Measurements from ENCODE around the gene REEP1. TPM values are rescaled to one million over a fixed set of nuclear protein-coding genes. Genes with fewer than 3 reads are reported as not detected.

The REEP1 gene
- total and polyA plus RNA-seq, 2 of the 13 experiments (the other 11 are each of a cell fraction or from before 2014, with no cell fraction given), result 0.27 TPM; not detected in 1

DNA sequence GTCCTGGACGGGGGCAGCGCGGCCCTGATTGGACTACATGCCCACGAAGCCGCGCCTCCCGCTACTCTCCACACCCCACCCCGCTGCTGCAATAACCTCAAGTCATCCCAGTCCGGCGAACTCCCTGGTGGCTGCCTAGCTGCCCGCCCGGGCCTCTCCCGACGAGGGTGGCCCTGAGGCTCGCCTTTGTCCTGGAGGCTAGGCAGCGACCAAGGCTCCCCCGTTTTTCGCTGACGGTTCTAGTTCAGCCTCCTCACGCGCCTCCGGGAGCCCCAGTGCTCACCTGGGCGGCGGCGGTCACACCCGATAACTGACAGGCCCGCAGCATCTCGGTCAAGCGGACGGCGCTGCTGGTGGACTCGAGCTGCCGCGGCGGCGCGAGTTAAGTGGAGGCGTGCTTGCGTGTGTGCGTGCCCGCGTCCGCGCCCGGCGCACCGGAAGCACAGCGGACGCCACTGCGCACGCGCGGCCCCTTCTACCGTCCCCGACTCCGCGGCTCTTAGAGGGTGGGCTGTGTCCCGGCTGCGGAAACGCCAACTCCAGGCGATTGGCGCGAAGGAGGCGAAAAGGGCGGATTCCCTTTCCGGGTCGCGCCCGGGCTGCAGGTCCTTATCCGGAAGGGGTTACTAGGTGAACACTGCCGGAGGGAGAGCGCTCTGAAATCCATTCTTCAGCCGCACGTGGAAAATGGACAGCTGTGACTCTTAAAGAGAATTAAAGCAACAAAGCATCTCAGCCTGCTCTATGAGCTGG is 142.2 kb downstream of the REEP1 start, which contains the start of gene IMMT (continued):
- TF ChIP-seq HIC2 (CRISPR knock-in tag; IDR thresholded peaks at IDR 0.05; ENCODE audit: low read depth) (peak; percentile 36; the same call in 1 of the 2 replicates), ZBTB2 (CRISPR knock-in tag; IDR thresholded peaks at IDR 0.05; ENCODE audit: low read depth) (peak; percentile 96), DNMT1 (CRISPR knock-in tag; IDR thresholded peaks at IDR 0.05) (0 out of 2 replicates have a peak, but pooled peaks have one; percentile 49), RFXANK (CRISPR knock-in tag; IDR thresholded peaks at IDR 0.05) (peak; percentile 36; the same call in 1 of the 2 replicates), ERF (CRISPR knock-in tag; IDR thresholded peaks at IDR 0.05) (peak; percentile 60; the same call in 1 of the 2 replicates), KDM2A (CRISPR knock-in tag; IDR thresholded peaks at IDR 0.05; ENCODE audit: borderline replicate concordance, low read depth) (peak; percentile 98), NR2F1 (CRISPR knock-in tag; IDR thresholded peaks at IDR 0.05) (no peak; a peak in 1 of 4 replicates), ZNF326 (CRISPR knock-in tag; IDR thresholded peaks at IDR 0.05; ENCODE audit: borderline replicate concordance) (0 out of 2 replicates have a peak, but pooled peaks have one; percentile 54), ZNF556 (CRISPR knock-in tag; IDR thresholded peaks at IDR 0.05; ENCODE audit: borderline replicate concordance) (peak; percentile 96), DRAP1 (CRISPR knock-in tag; IDR thresholded peaks at IDR 0.05) (peak; percentile 83), KLF15 (CRISPR knock-in tag; IDR thresholded peaks at IDR 0.05; ENCODE audit: borderline replicate concordance) (peak; percentile 69), PAX8 (CRISPR knock-in tag; IDR thresholded peaks at IDR 0.05; ENCODE audit: borderline replicate concordance) (peak; percentile 98), NFRKB (IDR thresholded peaks at IDR 0.05) (no peak), THAP9 (CRISPR knock-in tag; IDR thresholded peaks at IDR 0.05; ENCODE audit: borderline replicate concordance) (peak; percentile 92), HNRNPK (IDR thresholded peaks at IDR 0.05; ENCODE audit: low read depth, low read length, poor library complexity, severe bottlenecking) (peak; percentile 59), TOPORS (CRISPR knock-in tag; IDR thresholded peaks at IDR 0.05) (0 out of 2 replicates have a peak, but pooled peaks have one; percentile 75), NCOR1 (IDR thresholded peaks at IDR 0.05; ENCODE audit: borderline replicate concordance, low read length) (no peak)
- TF ChIP-seq, protein P1, sequence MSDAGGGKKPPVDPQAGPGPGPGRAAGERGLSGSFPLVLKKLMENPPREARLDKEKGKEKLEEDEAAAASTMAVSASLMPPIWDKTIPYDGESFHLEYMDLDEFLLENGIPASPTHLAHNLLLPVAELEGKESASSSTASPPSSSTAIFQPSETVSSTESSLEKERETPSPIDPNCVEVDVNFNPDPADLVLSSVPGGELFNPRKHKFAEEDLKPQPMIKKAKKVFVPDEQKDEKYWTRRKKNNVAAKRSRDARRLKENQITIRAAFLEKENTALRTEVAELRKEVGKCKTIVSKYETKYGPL (CRISPR knock-in tag; IDR thresholded peaks at IDR 0.05), result peak; percentile 80
- TF ChIP-seq, protein P2, sequence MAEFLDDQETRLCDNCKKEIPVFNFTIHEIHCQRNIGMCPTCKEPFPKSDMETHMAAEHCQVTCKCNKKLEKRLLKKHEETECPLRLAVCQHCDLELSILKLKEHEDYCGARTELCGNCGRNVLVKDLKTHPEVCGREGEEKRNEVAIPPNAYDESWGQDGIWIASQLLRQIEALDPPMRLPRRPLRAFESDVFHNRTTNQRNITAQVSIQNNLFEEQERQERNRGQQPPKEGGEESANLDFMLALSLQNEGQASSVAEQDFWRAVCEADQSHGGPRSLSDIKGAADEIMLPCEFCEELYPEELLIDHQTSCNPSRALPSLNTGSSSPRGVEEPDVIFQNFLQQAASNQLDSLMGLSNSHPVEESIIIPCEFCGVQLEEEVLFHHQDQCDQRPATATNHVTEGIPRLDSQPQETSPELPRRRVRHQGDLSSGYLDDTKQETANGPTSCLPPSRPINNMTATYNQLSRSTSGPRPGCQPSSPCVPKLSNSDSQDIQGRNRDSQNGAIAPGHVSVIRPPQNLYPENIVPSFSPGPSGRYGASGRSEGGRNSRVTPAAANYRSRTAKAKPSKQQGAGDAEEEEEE (CRISPR knock-in tag; IDR thresholded peaks at IDR 0.05; ENCODE audit: borderline replicate concordance), result no peak; the same call in 1 of the 2 replicates
